GM18508 (cell line): ENCODE results near the gene ATG10.
"Not testable (repeated sequence)": the region's sequence is repeated elsewhere in the genome, so short reads cannot be mapped to it uniquely, and the experiment has no call there.

Source experiments
- ATAC-seq: cut with Tn5 transposase; IDR thresholded peaks from one replicate; pipeline ENCODE4 v1.9.1; 2021; ENCODE audit warnings: moderate number of reproducible peaks; ENCODE audit not compliant: insufficient read depth, unreplicated experiment

The ATG10 gene

DNA sequence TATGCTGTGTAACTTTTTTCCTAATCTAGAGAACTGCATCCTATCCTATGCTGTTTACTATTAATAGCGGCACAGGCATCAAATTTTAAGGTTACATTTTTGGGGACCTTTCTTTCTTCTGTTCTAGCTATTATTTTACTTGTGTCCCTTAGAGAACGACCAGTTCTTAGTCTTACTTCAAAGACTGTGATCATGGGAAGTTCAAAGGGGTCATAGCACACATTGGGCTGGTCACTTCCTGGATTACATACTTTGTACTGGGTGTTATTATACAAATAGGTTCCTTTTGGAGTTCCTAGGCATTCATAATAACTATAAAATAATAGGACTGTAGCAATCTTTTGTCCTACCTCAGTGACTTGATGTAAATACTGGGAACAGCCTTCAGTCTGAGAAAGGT, 297.5 kb downstream of the ATG10 start:
- not testable (repeated sequence) for ATAC-seq

DNA sequence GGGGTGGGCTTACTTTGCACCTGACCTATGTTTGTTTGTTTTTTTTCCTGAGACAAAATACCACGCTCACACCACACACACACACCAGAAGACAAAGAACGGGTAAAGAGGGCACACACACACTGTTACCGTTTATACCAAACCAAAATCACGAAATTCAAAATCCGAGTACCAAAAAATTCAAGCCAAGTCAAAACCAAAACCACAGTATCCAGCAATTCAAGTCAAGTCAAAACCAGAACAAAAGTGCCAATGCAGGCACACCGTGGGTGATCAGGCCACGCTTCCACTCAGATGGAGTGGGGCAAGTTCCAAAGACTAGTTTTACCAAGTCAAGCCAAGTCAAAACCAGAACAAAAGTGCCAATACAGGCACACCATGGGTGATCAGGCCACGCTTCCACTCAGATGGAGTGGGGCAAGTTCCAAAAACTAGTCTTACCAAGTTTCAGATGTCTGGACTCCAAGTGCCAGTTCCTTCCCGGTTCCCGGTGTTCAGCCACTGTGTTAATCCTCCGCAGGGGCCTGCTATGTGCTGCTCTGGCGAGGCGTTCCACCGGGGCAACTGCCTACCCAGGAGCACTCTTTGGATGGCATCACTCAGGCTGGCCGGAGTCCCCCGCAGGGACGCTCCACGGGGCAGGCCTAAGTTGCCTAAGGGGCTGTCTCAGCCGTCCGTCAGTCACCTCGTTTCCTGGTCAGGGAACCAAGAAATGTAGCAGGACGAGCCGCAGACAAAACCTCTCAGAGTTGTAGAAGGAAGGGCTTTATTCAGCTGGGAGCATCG, 300.9 kb downstream of the ATG10 start:
- not testable (repeated sequence) for ATAC-seq

DNA sequence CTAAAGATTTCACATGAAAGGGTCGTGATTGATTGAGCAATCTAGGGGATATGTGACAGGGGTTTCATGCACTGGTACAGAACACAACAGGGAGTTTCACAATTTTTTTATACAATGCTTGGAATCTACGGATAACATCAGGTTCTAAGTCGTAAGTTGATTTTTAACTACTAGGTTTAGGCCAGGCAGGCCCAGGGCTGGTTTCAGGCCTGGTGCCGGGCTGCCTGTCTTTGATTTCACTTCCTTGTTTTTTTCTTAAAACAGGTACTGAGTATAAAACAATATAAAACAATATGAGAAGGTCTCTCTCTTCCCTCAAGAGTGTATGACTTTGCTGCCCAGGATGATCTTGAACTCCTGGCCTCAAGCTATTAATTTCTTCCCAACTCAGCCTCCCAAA, 301.6 kb downstream of the ATG10 start:
- ATAC-seq = not testable (repeated sequence)

DNA sequence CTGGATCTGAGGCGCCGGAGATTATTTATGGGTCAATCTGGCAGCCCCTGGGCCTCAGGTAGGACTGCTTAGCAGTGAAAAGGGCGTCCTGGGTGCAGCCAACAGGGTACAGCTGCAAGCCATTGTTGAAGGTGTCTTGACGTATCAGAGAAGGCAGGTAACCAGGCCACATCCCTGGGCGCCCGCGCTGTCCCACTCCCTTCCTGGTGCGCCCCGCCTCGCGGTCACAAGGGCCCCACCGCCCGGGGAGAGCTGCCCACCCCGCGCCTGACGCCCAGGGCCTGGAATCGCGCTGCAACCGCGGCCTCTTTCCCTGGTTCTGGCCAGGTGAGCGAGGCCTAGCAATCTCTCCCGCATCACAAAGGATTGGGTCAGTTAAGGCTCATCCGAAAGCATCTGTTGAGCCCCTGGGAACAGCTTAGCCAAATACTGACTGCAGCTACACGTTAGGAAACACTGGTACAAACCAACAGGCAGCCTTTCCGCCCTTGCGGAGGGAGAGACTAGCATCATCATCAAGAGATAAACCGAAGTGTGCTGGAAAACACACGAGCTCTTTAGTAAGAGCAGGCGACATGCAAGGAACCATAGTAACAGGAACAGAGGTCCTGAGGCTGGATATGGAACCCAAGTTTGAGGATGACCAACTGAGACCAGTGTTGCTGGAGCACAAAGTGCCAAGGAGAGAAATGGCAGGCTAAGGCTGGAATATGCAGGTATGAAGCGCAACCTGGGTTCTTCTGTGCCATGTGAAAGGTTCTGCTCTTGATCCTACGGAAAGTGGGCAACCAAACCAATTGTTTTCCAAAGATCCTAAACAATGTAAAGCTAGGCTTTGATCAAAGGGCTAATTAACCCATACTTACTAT, 302.8 kb downstream of the ATG10 start:
- no peak for ATAC-seq

DNA sequence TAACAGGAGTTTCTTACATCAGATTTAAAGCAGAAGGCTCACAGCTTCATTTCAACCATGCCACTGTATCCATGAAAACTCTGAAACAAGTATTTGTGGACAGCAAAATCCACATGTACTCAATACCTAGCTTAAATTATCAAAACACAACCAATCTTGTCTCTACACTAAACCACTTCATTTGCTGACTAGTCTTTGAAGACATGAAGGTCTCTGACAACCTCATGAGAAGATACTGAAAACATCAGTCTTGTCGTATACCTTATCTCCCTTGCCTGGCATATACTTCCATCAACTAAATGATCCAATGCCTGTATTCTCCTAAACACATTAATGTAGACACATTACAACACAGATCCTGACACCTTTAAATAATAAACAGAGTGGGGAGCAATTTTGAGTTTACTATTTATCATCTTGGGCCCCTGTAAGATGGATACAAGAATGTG, 303.4 kb downstream of the ATG10 start:
- ATAC-seq = no peak

DNA sequence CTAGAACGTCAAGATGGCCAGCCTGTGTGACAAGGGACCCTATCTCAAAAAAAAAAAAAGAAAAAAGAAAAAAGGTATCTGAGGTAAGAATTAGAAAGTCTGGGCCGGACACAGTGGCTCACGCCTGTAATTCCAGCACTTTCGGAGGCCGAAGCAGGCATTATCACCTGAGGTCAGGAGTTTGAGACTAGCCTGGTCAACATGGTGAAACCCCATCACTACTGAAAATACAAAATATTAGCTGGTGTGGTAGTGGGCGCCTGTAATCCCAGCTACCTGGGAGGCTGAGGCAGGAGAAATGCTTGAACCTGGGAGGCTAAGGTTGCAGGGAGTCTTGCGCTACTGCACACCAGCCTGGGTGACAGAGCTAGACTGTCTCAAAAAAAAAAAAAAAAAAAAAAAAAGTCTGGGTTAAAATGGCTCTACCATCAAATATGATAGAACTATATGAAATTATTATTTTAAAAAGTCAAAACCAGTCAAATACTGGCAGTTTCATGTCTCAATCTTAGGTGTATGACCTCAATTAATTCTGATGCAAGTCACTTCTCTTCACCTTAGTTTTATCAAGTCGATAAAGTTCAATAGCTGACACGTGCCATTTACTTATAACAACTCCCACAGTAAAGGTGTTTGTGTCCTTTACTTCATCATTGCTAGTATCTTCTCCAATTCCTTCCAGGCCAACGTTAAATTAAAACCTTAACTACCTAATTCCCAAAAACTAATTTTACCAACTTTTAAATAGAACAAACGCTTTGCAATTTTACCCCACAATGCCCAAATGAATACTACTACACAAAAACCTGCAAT, 305.2 kb downstream of the ATG10 start:
- no peak for ATAC-seq

DNA sequence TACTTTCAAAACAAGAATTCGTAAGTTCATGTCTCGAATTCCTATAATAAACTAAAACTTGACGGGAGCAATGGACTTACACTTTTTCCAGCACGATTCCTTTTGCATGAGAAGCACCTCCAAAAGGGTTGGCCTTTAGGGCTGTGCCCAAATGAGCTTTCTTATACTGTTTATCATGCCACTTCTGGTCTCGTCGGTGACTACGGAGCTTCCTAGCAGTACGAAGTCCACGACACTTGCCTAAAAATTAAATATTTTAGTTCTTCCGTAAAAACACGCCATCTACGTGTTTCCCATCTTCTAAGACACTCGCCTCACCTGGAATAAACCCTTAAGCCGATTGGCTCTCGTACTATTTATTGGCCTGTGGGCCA, 305.8 kb downstream of the ATG10 start:
- no peak for ATAC-seq

DNA sequence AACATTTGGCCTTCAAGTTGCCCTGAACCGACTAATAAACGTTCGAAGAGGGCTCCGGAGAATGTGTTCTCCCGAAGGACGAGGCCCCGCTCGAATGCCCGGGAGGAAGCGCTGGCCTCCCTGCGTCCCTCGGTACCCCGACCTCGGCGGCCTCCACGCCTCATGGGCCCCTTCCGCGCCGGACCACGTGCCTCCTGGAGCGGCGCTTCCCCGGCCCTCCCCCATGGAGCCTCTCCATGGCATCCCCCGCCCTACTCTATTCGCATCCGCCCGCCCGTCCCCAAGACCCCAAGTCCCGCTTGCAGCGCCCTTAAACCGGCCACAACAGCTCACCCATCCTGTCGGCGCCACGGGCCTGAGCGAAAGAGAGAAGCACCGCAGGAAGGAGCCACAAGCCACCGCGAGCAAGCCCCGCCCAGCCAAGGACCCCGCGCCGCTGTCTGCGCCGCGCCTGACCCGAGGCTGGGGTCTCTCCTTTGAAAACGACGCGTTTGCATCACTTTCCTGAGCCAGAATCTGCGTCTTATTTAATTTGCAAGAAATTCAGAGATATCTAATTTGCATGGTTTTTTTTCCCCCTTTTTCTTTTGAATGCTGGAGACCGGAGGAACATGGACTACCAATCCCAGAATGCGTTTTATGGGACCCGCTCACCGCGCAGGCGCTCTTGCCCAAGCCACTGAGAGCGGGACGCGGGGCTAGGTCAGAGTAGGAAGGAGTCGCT, 306.3 kb downstream of the ATG10 start, which contains the start of gene RPS23:
TSS of gene RPS23 (minus strand) at position 368 of the 724 bp plus-strand sequence. CDS start at position 337, 31 bp downstream.
- peak; percentile 80 for ATAC-seq

DNA sequence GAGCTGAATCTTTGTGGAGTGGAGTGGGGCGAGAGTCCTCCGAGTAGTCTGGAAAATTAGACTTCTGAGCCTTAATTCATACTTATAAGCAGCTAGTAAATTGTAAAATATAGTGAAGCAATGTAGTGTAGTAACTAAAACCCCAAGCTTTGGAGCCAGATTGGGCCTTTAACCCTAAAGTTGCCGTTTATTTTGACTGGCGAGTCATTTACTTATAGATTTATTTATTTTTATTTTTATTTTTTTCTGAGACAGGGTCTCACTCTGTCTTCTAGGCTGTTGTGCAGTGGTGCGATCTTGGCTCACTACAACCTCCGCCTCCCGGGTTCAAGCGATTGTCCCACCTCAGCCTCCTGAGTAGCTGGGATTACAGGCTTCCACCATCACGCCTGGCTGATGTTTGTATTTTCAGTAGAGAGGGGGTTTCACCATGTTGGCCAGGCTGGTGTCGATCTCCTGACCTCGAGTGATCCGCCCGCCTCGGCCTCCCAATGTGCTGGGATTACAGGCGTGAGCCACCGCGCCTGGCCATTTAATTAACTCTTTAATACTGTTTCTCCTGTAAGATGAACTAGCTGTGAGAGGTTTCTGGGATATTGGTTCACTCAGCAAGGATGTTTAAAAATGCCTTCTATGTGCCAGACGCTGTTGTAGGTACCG, 307.0 kb downstream of the ATG10 start:
- ATAC-seq = no peak

DNA sequence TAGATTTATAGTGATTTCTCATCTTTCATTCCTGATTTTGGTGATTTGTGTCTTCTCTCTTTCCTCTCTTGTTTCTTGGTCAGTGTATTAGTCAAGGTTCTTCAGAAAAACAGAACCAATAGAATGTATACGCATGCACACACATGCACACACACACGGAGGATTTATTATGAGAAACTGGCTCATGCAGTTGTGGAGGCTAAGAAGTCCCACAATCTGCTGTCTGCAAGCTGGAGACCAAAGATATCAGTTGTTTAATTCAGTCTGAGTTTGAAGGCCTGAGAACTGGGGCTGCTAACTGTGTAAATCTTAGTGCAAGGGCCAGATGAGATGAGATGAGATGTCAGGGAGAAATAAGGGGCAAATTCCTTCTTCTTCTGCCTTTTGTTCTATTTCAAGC, 312.1 kb downstream of the ATG10 start:
- ATAC-seq = no peak

DNA sequence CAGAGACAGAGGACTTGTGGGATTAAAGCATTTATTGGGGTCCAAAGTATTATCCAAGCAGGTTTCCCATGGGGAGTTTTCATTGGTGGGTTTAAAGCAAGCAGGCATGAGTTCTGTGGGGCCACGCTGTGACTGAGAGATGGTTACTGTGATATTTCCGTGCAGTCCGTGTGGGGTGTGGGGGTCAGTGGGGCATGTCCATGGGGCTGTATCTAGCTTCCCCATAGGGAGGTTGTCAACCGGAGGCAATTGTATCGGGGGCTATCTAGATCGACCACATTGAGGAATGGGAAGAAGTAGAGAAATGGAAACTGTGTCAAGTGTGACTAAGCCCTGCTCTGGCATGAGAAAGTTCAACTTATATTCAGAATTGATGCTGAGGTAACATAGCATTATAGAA, 313.4 kb downstream of the ATG10 start:
- ATAC-seq = no peak

DNA sequence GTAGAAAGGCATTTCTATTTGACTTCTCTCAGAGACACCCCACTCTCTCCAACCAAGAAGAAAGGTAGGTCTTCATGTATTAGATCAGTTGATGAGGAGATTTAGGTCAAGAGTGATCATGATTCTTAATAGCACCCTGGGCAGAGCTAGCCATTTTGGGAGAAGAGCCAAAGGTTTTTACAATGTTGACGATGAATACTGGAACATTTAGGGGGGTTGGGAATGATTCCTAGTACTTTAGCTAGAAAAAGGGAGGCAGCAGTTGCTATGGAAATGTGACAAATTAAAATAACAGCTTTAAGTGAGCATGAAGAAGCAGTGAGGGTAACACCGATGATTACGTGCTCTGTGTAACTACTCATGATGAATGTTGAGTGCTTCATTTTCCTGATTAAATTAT, 315.8 kb downstream of the ATG10 start:
- ATAC-seq = no peak

DNA sequence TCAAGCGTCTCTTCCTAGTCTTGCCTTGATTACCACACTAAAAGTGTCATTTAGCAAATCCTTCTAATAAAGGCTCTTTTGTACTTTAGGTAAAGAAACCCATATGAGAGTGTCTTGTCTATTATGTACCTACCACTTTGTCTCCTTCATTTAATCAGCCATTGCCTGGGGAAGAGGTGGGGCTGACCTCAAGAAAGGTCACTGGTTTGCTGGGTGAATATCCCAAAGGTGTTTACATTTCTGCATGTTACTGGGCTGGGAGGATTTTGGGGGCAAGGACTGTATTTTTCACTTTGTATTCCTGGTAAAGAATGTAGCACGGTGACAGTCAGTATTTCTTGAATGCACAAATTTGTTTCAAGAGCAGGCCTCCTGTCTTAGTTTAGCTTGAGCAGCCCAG, 318.2 kb downstream of the ATG10 start:
- no peak for ATAC-seq

DNA sequence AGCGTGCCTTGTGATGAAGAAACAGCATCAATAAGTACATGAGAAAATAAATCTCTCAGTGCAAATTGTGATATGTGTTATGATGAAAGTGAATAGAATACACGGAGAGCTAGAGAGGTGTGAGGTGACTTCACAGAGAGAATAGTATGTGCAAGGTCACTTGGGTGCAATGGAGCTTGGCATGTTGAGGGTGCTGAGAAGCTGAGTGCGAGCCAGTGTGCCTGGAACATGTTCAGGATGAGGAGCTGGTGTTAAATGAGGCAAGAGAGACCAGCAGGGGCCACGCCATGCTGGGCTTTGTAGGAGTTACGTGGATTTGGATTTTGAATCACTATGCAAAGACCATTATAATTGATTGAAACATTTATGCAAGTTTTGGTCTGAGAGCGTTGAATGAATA, 319.1 kb downstream of the ATG10 start:
- no peak for ATAC-seq

DNA sequence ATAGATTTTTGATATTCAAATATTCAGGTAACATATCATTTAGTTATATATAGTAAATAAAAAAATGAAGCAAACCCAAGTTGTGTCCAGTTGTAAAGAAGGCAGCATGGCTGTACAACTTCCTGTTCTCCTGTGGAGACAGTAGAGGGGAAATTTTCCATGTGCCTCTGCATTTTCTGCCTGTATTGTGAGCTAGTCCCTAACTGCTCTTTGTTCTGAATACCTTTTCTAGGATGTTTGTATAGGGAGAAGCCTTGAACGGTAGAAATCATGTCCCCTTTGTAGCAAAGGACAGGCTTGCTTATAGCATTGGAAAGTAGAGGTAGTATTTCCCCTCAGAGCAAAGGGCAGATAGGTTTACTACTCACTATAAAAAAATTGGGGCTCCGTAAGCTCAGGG, 319.6 kb downstream of the ATG10 start:
- ATAC-seq = no peak

DNA sequence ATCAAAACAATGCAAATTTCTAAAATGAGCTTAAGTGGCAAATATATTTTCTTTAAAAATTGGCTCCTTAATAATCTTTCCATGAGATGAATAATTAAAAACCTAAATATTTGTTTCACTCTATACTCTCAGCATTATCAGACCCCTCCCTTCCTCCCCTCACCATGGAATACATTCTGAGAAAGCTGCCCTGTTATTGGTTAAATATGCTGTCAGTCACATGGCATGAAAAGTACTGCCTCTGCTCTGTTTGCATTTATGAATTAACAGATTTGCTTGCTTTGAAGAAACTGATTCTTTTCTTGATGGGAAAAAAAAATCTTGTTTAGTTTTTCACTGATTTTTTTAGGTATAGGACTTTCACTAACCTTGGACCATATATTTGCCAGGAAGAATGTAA, 323.3 kb downstream of the ATG10 start:
- no peak for ATAC-seq

DNA sequence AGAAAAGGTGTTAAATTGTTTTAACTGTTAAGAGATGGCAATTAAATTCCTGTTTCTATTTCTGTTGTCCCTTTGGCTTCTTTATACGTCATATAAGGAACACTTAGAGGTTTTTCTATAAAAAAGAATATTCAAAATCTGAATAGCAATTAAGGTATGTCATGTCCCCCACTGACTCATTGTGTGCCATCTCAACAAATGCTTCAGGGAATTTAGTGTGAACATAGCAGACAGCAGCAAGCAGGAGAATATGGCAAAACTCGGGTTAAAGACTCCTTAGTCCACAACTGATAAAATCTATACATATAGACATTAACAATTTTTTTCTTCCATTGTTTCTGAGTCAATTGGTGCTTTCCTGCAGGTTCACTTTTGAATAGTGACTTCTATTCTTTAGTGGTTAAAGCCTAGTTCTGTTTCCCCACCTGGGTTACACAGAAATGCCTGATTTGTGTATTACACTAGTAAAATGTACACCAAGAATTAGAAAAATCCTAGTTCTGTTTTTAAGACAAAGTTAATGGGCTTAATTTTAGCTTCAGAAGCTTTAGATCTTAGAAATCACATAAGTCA, 324.2 kb downstream of the ATG10 start:
- ATAC-seq = no peak

DNA sequence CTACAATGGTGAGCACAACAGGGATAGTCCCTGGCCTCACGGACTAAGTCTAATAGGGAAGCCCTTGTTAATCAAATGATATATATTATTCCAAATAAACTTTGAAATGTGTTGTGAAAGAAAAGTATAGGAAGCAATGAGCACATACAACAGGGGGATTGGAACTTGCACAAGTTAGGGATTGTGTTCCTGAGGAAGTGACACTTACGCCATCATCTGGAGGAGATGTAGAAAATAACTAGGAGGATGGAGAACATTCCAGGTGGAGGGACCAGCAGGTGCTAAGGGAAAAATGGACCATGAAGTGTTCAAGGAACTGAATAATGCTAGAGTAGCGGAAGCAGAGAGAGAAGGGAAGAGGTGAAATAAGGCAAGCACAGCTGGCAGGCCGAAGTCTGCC, 325.1 kb downstream of the ATG10 start:
- no peak for ATAC-seq

DNA sequence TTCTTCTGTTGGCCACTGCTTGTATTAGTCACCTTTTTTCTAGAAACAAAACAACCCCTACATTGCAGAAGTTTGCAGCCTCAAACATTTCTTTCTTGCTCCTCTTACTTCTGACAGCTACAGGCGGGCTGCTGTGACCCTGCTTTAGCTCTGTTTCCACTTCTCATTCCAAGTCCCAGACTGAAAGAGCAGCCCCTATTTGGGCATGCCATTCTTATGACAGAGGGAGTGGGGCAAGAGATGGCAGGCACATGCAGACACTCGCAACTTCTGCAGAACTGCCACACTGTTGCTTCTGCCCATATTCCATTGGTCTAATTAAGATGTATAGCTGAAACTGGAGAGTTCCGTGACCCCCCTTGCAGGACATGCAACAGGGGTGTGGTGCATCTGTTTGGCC, 325.9 kb downstream of the ATG10 start:
- ATAC-seq = no peak
